Measurements from ENCODE around the gene ATP5MG.
"Not testable (repeated sequence)": the region's sequence is repeated elsewhere in the genome, so short reads cannot be mapped to it uniquely, and the experiment has no call there.

The ATP5MG gene

GRCh38 chr11:118410055-118410745, 8.8 kb downstream of the ATP5MG start:
- no peak for DNase-seq

- no peak for DNase-seq
These were observed 10.1 kb downstream of the ATP5MG start for GRCh38 chr11:118411530-118411929.

GRCh38 chr11:118412921-118413320, 11.5 kb downstream of the ATP5MG start:
- DNase-seq, result no peak

DNA sequence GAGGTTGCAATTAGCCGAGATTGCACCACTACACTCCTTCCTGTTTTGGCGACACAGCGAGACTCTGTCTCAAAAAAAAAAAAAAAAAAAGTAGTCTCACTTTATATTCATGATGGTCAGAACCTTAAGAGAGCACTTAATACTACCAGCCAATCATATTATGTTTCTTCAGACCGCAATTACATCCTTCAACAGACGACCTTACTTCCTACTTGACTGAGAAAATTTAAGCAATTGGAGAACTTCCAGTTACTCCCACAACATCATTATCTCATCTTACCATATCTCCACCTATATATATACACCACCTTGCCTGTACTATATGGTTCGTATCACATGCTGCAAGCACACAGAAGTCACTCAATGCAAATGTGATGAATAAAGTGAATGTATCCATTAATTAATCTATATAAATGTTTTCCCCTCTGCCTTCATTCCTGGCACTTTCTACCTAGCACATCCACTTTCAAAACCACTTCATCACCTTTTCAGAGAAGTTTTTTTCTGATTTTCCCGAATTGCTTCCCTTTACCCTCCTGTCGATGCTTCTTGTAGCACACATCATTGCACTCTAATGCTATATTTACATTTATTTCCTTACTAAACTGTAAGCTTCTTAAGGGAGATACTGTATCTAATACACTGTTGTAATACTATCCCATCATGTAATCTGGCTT, 13.8 kb downstream of the ATP5MG start:
- no peak for DNase-seq

DNA sequence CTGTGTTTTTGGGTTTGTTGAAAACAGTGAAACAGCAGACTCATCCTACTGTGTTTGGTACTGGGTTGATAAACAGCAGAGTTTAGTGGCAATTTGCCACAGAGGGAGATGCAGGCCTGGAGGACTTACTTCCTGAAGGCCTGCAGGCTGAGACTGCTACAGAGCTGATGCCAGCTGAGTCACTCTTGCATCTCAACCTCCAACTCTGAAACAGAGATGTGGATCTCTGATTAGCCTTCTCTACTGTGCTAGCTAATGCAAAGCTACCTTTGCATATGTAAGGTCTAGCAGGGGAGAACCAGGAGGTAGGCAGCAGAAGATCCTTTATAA, 14.3 kb downstream of the ATP5MG start:
- no peak for DNase-seq

DNA sequence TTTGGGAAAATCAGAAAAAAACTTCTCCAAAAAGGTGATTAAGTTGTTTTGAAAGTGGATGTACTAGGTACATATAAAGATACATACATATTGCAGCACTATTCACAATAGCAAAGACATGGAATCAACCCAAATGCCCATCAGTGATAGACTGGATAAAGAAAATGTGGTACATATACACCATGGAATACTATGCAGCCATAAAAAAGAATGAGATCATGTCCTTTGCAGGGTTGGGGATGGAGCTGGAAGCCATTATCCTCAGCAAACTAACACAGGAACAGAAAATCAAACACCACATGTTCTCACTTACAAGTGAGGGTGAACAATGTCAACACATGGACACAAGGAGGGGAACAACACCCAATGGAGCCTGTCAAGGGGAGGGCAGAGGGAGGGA, 15.5 kb downstream of the ATP5MG start:
- not testable (repeated sequence) for DNase-seq

DNA sequence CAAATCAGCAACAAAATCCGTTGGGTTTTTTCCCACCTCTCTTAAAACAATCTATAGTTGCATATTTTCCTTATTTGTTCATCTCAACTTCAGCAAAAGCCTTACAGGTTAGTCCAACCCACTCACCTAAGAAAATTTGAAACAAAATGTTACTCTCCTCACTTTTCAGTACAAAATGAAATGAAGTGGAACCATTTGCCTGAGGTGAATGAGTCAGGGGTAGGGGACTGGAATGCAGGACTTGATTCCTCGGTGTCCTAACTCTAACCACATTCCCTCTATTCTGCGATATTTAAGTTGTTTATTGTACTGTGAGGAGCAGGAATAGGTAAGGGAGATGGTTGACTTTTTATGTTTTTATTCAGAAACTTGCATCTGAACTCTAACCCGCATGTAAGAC, 16.4 kb downstream of the ATP5MG start:
- no peak for DNase-seq

DNA sequence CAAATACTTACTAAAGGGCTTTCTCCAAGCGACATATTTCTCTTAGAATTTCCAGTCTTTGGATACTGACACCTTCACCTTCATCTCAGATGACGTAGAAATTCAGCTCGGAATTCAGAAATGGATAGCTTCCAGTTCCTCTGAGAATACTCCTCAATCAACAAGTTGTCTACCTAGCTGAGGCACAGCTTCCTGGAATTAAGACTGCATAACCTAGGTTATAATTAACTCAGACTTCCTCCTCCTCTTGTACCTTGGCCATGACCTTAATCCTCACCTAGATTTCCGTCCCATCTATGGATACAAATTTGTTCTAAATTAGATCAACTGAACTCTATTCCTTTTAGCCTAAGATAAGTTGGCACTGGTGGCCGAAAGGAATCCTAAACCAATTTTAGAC, 17.4 kb downstream of the ATP5MG start:
- no peak for DNase-seq

DNA sequence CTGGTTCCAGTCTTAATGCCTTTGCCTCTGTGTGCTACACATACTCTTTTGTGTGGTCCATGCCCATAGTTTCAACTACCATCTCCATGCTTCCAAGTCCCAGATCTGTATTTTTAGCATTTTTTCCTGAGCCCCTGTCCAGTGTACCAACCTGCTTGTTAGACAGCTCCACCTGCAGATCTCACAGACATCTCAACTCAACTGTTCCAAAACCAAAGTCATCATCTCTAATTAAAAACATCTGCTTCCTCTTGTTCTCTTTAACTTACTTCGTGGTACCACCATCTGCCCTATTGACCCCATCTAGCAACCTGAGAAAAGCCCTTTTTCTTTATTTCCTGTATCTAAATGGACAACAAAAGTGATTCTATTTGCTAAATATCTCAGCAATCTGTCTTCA, 26.3 kb downstream of the ATP5MG start:
- DNase-seq, result no peak

DNA sequence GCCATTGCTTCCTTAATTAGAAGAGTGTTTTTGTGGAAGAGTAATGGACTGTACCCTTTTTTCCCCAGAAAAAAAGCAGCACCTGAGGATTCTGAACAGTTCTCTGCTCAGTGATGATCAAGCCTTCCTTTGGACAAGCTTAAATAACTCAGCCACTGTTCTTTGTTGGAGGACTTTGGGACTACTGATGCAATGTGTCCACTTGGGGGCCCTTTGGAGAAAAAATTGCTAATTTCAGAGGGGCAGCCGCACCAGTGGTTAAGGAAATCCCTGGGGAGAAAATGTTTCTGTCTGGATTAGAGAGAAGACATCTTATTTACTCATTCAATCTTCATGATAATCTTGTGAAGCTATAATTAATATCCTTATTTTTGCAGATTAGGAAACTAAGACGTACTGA, 29.6 kb downstream of the ATP5MG start:
- no peak for DNase-seq

DNA sequence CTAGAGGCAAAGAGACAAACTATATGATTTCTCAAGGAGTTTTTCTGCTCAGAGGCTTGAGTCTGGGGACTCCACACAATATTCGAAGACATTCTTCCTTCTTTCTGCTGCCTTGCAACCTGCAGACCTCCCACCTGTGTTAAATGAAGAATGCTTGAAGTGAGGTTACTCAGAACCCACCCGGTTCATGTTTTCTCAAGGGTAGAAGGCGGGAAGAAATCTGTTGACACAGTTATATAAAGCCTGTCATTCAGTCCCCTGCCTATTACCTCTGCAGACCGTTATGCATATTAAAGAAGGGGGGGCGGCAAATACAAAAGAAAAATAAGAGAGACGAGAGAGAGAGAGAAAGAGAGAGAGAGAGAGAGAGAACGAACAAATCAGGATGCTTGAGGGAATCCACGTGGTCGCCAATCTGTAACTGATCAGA, 32.7 kb downstream of the ATP5MG start:
- DNase-seq, result no peak

DNA sequence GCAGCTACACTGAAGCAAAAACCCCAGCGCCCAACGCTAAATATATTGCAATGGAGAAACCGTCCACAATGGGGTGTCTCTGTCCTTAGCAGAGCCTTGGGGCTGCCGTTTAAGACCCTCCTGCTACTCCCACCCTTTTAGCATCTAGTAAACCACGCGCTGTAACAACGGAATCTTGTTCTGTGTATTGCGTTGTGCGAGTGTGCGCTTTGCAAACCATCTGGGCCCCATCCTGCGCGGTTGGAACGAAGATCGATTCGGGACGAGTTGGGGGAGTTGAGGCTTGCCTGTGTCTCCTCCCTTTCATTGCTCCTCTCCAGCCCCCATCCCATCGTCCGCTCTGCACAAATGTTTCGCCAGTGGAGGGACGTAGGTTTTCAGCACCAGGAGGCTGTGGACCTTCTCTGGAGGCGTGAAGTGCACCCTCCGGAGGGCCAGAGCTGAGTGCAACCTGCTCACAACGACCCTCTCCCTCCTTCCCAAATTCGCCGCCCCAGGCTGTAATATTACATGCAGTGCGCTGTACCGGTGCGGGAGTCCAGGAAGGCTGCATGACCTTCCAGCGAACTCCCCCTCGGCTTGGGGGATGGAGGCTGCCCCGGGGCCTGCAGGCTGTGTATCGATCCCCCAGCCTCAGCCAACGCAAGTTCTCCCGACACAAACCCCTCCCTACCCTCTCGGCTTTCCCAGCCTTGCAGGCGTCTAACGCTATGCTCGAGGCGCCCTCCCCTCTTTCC, 33.3 kb downstream of the ATP5MG start:
- DNase-seq, result peak; percentile 26

GRCh38 chr11:118435290-118435892, 34.0 kb downstream of the ATP5MG start:
- peak; percentile 21 for DNase-seq

- peak; percentile 88 for DNase-seq
These were observed 34.7 kb downstream of the ATP5MG start, which contains the start of gene KMT2A for GRCh38 chr11:118435893-118436624. Gene KMT2A, plus strand, starts transcription at chr11:118436492. Its CDS starts 21 bp downstream, at chr11:118436513.

GRCh38 chr11:118436639-118437207, 35.3 kb downstream of the ATP5MG start:
- DNase-seq, result peak; percentile 14

- peak; percentile 29 for DNase-seq
These were observed 36.1 kb downstream of the ATP5MG start for GRCh38 chr11:118437208-118438125.

DNA sequence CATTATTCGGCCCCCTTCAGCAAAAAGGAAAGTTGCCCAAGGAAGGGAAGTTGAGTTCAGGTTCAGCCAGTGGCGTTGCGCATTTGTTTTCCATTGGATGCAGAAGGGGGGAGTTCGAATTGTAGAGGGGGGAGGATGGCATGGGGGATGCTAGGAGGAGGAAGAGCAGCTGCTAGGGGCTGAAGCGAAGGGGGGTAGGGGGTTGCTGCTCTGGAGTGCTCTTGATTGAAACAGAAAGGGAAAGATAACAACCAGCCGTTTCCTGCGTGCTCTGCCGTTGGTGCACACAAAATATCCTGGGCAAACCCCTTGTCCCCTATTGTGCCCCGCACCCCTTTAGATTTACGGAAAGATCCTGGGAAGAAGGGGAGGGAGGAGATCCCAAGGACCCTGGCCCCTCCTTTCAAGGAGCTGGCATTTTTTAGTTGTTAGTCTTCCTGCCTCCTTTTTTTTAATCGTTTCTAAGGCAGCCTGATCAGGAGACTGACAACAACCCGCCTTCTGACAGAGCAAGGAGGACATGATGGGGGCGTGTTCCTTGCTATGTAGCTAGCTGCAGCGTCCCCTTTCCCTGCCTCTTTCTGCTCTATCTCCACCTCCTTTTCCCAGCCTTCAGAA, 37.0 kb downstream of the ATP5MG start:
- DNase-seq, result peak; percentile 27

DNA sequence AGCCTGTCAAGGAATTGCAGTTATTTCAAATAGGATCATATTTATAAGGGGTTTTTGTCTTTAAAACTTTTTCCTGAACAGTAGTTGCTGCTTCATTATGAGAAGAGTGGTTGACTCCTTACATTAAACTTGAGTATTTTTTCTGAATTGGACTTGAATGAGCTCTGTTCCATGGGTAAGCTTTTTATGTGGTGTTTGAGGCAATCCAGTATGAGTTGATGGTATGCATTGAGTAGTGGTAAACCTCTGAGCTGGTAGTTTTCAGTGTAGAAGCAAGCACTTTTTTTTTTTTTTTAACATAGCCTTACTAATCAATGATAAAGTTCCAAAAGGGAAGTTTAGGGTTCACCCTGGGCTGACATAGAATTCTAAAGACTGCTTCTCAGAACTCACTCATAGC, 38.2 kb downstream of the ATP5MG start:
- no peak for DNase-seq

GRCh38 chr11:118441770-118442275, 40.4 kb downstream of the ATP5MG start:
- DNase-seq, result no peak

DNA sequence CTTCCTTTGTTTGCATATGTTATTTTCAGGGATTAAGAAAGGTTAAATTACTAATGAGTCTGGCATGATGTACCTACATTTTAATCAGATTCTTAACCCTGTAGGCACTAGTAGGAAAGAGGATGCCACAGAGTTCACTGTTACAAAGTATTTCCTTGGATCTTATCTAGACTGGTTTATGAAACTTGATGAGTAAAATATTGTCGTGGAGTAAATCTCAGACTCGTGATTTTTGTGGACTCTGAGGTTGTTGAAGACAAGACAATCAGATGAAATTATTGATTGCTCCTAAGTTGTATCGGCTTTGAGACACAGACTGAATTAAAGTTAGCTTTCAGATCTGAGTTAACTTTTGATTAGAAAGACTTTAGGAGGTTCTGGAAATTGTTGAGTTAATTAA, 40.9 kb downstream of the ATP5MG start:
- DNase-seq, result no peak

All from activated T-cell treated with anti-CD3 and anti-CD28 coated beads for 4 hours (primary cell).